ENCODE data around the gene LHB.

Gene LHB

DNA sequence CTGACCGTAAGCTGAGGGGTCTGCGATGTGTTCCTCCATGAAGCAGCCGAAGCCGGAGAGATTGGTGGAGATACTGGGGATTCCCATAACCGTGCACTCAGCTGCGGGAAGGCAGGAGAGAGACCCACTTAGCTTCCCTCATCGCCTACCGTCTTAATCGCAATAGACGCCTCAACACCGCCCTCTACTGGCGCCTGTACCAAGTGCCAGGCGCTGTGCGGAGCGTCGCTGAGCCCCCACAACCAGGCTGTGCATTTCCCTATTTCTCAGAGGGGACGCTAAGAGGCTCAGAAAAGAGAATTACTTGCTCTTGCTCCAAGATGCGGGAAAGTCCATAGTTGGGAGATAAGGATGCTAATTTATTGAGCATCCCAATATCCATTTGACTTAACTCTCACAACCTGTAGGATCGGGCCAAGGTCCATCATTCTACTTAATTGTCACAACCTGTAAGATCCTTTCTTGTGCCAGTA is 45.9 kb downstream of the LHB start:
- DNase-seq: peak; percentile 90

DNA sequence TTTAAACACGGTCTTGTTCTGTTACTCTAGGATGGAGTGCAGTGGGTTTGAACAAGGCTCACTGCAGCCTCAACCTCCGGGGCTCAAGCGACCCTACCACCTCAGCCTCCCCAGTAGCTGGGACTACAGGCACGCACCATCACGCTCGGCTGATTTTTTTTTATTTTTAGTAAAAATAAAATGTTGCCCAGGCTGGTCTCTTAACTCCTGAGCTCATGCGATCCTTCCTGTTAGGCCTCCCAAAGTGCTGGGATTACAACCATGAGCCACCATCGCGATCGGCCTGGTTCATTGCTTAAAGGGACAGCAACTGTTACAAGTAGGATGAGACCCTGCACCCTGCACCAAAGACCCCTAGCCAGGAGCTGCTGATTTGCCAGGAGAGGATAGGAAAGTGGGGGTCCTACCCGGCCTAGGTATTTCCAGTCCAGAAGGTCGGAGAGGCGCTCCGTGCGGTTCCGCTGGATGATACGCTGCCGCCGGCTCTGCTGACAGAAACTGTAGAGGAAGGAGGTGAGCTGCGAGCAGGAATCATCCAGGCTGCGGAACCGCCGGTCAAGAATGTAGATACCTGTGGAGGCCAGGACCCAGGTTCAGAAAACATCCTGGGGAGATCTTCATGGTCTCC is 46.6 kb downstream of the LHB start:
- DNase-seq: no peak

DNA sequence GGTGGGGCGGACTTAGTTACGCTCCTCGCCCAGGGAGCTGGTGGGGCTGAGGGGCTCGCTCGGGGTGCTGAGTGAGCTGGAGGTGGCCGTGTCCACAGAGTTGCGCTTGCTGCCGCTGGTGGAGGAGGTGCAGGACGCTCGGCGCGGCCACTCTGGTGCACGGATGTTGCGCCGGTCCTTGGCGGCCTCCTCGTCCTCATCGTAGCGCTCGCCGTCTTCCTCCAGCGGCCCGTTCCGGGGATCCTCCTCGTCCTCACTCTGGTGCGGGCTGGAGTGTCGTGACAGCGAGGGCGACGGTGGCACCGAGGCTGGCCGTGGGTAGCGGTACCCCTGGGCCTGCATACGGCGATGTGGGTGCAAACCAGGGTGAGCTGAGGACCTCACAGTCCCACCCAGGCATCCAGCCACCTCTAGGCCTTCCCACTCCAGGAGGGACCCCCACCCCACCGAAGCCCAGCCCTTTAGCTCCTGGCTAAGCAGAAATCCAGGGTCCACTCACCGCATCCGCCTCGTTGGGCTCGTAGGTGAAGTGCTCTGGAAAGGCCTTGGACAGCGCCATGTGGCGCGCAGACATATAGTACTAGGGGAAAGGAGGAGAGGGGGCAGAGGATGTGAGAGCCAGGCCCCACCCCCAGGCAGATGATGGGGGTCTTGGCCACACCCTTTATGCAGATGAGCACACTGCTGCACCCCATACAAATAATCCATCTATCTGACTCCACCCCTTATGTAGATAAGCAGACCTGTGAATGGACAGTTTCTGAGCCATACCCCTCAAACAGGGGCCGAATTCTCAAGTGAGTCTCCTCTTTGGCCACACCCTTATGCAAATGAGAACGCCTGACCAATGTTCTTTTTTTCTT is 47.4 kb downstream of the LHB start:
- no peak for DNase-seq

DNA sequence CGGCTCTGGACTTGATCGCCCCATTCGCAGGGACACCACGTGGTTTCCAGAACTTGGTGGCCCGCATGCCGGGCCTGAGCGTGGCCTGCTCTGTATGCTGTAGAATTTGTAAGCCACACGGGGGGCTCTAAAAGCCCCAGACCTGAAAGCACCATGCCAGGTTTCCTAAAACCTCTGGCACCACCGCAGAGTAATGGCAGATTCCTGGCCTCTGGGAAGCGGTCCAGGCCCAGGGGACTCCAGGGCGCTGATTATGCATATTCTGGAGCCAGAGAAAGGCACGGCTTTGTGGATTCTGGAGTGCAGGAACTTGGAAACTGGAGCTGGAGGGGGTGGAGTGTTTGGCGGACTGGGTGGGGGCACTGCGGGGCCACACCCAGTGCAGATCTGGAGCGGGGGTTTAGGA is 48.1 kb downstream of the LHB start:
- DNase-seq: no peak

DNA sequence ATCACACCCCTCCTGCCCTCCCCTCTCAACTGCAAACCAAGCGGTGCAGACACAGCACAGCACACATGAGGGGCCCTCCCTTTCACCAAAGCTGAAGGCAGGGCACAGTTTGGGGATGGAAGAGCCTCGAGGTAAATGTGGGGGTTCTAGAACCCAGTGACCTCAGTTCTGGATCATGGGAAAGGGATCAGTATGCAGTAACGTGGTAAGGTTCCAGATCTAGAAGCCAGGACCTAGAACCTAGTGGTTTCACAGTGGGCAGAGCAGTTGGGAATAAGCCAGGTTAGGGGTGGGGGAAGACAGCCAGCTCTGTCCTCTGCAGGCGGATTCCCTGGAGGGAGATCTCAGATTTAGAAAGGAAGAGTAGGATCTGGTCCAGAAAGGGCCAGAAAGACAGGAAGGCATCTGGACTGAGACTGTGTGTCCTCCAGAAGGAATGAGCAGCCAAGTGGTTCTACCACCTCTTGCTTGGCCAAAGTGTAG is 48.7 kb downstream of the LHB start:
- DNase-seq: no peak

DNA sequence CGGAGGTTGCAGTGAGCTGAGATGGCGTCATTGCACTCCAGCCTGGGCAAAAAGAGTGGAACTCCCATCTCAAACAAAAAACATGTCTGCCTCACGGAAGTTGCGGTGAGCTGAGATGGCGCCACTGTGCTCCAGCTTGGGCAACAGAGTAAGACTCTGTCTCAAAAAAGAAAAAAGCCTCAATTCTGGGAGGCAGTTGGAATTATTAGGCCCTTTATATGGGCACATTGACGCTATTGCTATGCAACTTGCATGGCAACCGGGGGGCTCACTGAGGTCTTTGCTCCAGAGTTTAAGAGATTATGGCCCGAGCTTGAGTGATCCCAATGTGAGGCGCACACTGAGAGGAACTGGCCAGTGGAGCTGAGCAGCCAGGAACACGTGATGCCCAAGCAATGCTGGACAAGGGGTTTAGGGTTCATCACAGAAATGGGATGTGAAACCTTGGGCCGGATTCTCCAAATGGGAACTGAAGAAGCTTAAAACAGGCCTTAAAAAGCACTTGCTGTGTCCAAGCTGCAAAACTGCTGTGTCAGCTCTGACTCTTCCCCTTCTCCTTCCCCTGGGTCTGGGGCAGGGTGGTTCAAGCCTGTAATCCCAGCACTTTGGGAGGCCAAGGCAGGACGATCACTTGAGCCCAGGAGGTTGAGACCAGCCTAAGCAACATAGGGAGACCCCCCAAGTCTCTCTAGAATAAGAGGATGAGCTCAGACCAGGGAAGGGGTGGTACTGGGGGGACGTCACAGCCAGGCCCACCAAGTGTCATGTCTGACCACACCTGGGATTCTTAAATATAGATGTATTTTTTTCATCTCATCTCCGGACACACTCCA is 49.3 kb downstream of the LHB start:
- no peak for DNase-seq

DNA sequence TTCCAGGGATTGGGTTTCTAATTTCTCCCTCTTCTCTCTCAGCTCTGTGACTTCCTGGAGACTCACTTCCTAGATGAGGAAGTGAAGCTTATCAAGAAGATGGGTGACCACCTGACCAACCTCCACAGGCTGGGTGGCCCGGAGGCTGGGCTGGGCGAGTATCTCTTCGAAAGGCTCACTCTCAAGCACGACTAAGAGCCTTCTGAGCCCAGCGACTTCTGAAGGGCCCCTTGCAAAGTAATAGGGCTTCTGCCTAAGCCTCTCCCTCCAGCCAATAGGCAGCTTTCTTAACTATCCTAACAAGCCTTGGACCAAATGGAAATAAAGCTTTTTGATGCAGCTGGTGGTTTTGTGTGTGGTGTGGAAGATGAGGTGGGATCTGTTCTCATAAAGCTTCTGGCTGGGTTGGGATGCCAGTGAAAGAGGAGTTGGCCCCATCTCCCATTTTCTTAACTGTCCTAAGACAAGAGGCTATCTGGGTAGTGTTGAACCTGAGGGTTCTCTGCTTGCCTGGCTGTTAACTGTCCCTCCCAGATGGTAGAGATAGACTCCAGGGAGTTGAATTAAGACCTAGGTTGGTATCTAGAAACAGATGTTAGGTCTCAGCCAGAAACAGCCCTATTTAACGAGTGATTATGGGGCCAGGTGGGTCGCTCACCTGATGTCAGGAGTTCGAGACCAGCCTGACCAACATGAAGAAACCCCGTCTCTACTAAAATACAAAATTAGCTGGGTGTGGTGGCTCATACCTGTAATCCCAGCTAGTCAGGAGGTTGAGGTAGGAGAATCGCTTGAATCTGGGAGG is 50.1 kb downstream of the LHB start:
- DNase-seq: no peak
